A549 (cell line): Measurements from ENCODE around the gene CTCFL. TPM values are rescaled to one million over a fixed set of nuclear protein-coding genes. Genes with fewer than 3 reads are reported as not detected.

Experiments used
- ATAC-seq, 2 experiments: fragments of 200-7000 bp in 1 of 2; fragments of >200 bp in 1 of 2; cut with Nextera tagmentation in 1 of 2; cut with Tn5 transposase in 1 of 2; 3 replicates each; pipeline versions ENCODE4 v1.8.0 to v1.9.1; 2018 to 2020; ENCODE audit warnings: mild to moderate bottlenecking in 1 of 2, moderate library complexity in 1 of 2
- CTCF ChIA-PET: fragments of 300-600 bp; sonication (Branson Sonifier 250); formaldehyde crosslinking; extraction: SDS; loops from one replicate; lab custom pipeline; 2021; ENCODE audit warnings: antibody characterized with exemption, inconsistent platforms; lab: Yijun Ruan, JAX
- POLR2A ChIA-PET: fragments of 350-600 bp; formaldehyde crosslinking; extraction: SDS; loops from one replicate; lab custom pipeline; 2021; ENCODE audit warnings: antibody characterized with exemption, inconsistent platforms; lab: Yijun Ruan, JAX
- DNase-seq, 2 experiments: peaks; one replicate each; pipeline versions ENCODE4 v3.0.0 to v3.0.0-alpha.2; 2011 to 2016; ENCODE audit warnings: low read depth in 1 of 2, low spot score in 1 of 2
- FAIRE-seq: peaks from 2 replicates; lab custom pipeline; 2011; peaks lifted over from hg19 to GRCh38; lab: Jason Lieb, UNC
- H3K27ac ChIP-seq, 2 experiments: fragments of >200 bp; sonication (Bioruptor Twin); formaldehyde crosslinking; 3 replicates each; pipeline ENCODE4 v1.5.1; 2016 to 2017
- H3K4me1 ChIP-seq: fragments of >200 bp; sonication (Bioruptor Twin); formaldehyde crosslinking; 3 replicates; pipeline ENCODE4 v1.6.1; 2016
- H3K4me2 ChIP-seq: fragments of >200 bp; sonication (Bioruptor Twin); formaldehyde crosslinking; 3 replicates; pipeline ENCODE4 v1.6.1; 2016
- H3K4me3 ChIP-seq: fragments of >200 bp; sonication (Bioruptor Twin); formaldehyde crosslinking; 3 replicates; pipeline ENCODE4 v1.5.1; 2016
- H3K9me3 ChIP-seq: fragments of >200 bp; sonication (Bioruptor Twin); formaldehyde crosslinking; 3 replicates; pipeline ENCODE4 v1.6.1; 2016
- CEBPB ChIP-seq, 2 experiments: fragments of >200 bp in 1 of 2; sonication (Bioruptor Twin) in 1 of 2; formaldehyde crosslinking in 1 of 2; IDR thresholded peaks; 2 replicates each; pipeline ENCODE4 v1.6.1; 2012 to 2016
- CHD4 ChIP-seq: fragments of 200-600 bp; sonication (generic); IDR thresholded peaks from 2 replicates; pipeline ENCODE4 v1.6.1; 2016; ENCODE audit warnings: antibody characterized with exemption, mild to moderate bottlenecking, borderline replicate concordance
- CTCF ChIP-seq: fragments of >200 bp; sonication (Bioruptor Twin); formaldehyde crosslinking; IDR thresholded peaks from 3 replicates; pipeline ENCODE4 v1.5.1; 2016
- EHF ChIP-seq: fragments of 250-450 bp; sonication (Bioruptor Pico); IDR thresholded peaks from 2 replicates; pipeline ENCODE4 v1.5.0; 2020; ENCODE audit warnings: mild to moderate bottlenecking
- ELK1 ChIP-seq: fragments of 150-350 bp; IDR thresholded peaks from 2 replicates; pipeline ENCODE4 v1.6.1; 2014; ENCODE audit warnings: low read depth, mild to moderate bottlenecking, low read length
- FOSL2 ChIP-seq, 2 experiments: fragments of 450-650 bp in 1 of 2; fragments of >200 bp in 1 of 2; sonication (Bioruptor Twin) in 1 of 2; formaldehyde crosslinking; IDR thresholded peaks; 2 replicates each; pipeline versions ENCODE4 v1.5.0 to v1.6.1; 2016 to 2020; ENCODE audit warnings: mild to moderate bottlenecking in 1 of 2, moderate library complexity in 1 of 2
- FOXS1 ChIP-seq: fragments of 250-450 bp; sonication (Bioruptor Pico); IDR thresholded peaks from 2 replicates; pipeline ENCODE4 v1.5.0; 2020; ENCODE audit warnings: mild to moderate bottlenecking, moderate library complexity
- HEYL ChIP-seq: fragments of 250-450 bp; sonication (Bioruptor Pico); IDR thresholded peaks from 2 replicates; pipeline ENCODE4 v1.8.0; 2021; ENCODE audit warnings: mild to moderate bottlenecking, moderate library complexity
- HOXB5 ChIP-seq: fragments of 250-450 bp; sonication (Bioruptor Pico); IDR thresholded peaks from 2 replicates; pipeline ENCODE4 v1.5.0; 2020; ENCODE audit warnings: mild to moderate bottlenecking, moderate library complexity
- JUNB ChIP-seq: fragments of >200 bp; sonication (Bioruptor Twin); formaldehyde crosslinking; IDR thresholded peaks from 2 replicates; pipeline ENCODE4 v1.6.1; 2016
- KDM1A ChIP-seq: fragments of 200-600 bp; sonication (generic); IDR thresholded peaks from 2 replicates; pipeline ENCODE4 v1.6.1; 2016; ENCODE audit warnings: low read depth, mild to moderate bottlenecking
- NPAS2 ChIP-seq: fragments of 250-450 bp; sonication (Bioruptor Pico); IDR thresholded peaks from 2 replicates; pipeline ENCODE4 v1.8.0; 2022; ENCODE audit warnings: mild to moderate bottlenecking, moderate library complexity, borderline replicate concordance
- POLR2A ChIP-seq: IDR thresholded peaks from 2 replicates; pipeline ENCODE4 v1.6.1; 2012; ENCODE audit warnings: mild to moderate bottlenecking, low read length
- RFX5 ChIP-seq: fragments of 450-650 bp; IDR thresholded peaks from 2 replicates; pipeline ENCODE4 v1.7.1; 2014; ENCODE audit warnings: antibody characterized with exemption, mild to moderate bottlenecking, moderate library complexity
- SREBF2 ChIP-seq: fragments of 450-650 bp; IDR thresholded peaks from 2 replicates; pipeline ENCODE4 v1.6.1; 2014; ENCODE audit warnings: mild to moderate bottlenecking, moderate library complexity
- ZC3H11A ChIP-seq: fragments of 450-650 bp; IDR thresholded peaks from 2 replicates; pipeline ENCODE4 v1.6.1; 2014; ENCODE audit warnings: antibody characterized with exemption, mild to moderate bottlenecking
- ZNF302 ChIP-seq: fragments of 250-450 bp; sonication (Bioruptor Pico); IDR thresholded peaks from 2 replicates; pipeline ENCODE4 v1.9.0; 2021; ENCODE audit warnings: inconsistent platforms, mild to moderate bottlenecking, moderate library complexity
- WGBS: methylation state at CpG from one replicate; pipeline ENCODE4 v1.1.6; 2017; ENCODE audit errors: missing lambda C conversion rate; 5-methylcytosine and 5-hydroxymethylcytosine counted together
- polyA plus RNA-seq, 4 experiments: library from polyadenylated mRNA; depleted of rRNA in 3 of 4; stranded (reverse); fragments of >200 nt; fragmentation: RNase III in 1 of 4; extraction: RNeasy Plus Mini Kit Qiagen cat#74134 plus additional on column Dnase treatment in 1 of 4; gene quantifications; 2 replicates in 3 of 4; 3 replicates in 1 of 4; pipeline ENCODE4 v1.2.3, GENCODE V29; 2011 to 2017
- TF ChIP-seq, protein P1 (sequence below): fragments of 200-600 bp; sonication (generic); IDR thresholded peaks from 2 replicates; pipeline ENCODE4 v1.6.1; 2016; ENCODE audit warnings: antibody characterized with exemption, mild to moderate bottlenecking, moderate library complexity
- TF ChIP-seq, protein P2 (sequence below): fragments of >200 bp; sonication (Bioruptor Twin); formaldehyde crosslinking; IDR thresholded peaks from 2 replicates; pipeline ENCODE4 v1.6.1; 2016
- TF ChIP-seq, protein P3 (sequence below): IDR thresholded peaks from 2 replicates; pipeline ENCODE4 v1.6.1; 2012; ENCODE audit warnings: low read depth, borderline replicate concordance
- TF ChIP-seq, protein P4 (sequence below): fragments of 250-450 bp; sonication (Bioruptor Pico); IDR thresholded peaks from 2 replicates; pipeline ENCODE4 v1.5.0; 2021; ENCODE audit warnings: mild to moderate bottlenecking, moderate library complexity, borderline replicate concordance

CTCFL gene
- polyA plus RNA-seq, 2 of the 4 experiments (the other 2 are of a cell fraction), result 0.03 TPM

DNA sequence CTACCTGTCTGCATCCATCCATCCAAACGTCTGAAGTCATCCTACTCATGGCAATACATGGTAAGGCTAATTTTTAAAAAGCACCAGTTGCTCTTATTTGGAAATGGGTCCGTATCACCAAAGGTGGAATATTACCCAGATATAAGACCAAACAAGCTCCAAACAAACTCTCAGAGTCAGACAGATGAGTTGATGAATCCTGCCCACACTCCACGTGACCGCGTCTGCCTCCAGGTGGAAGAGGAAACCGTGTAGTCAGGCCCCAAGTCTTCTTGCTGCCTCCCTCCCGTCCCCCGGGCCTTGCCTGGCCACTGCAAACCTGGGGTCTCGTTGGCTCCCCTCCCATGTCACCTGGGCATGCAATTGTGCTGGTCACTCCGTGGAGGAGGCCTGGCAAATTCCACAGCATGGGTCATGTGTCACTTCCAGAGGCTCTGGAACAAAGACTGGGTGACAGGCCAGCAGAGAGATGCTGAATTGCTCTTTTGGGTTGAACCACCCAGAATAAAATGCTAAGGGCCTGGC lies 31.8 kb downstream of the CTCFL start:
- FAIRE-seq (no peak), DNase-seq (no peak), ATAC-seq (no peak)
- Histone ChIP-seq H3K27ac (no peak overlapping the region), H3K4me2 (no peak overlapping the region), H3K9me3 (no peaks in the 10 kb centered on the region), H3K4me3 (no peak overlapping the region), H3K4me1 (no peaks in the 10 kb centered on the region)
- ChIA-PET POLR2A (no interaction called here), CTCF (interaction anchor here (0.8 to 6.3 kb wide), 8 partner anchors 10 to 717 kb away, joined by 3 to 97 read pairs (median 5); no protein-coding TSS in a partner anchor)
- 52% methylated on average over 10 of the region's 10 CpGs for whole genome bisulfite sequencing
- TF ChIP-seq ZC3H11A (no peak), FOSL2 (IDR thresholded peaks at IDR 0.05) (no peak), FOSL2 (CRISPR knock-in tag; IDR thresholded peaks at IDR 0.05) (no peak), RFX5 (no peak), ELK1 (no peak), HOXB5 (no peak), CEBPB (IDR thresholded peaks at IDR 0.05) (no peak), EHF (CRISPR knock-in tag) (no peak), NPAS2 (no peak), POLR2A (no peak), FOXS1 (CRISPR knock-in tag) (no peak), CTCF (no peak)
- TF ChIP-seq, protein P1, sequence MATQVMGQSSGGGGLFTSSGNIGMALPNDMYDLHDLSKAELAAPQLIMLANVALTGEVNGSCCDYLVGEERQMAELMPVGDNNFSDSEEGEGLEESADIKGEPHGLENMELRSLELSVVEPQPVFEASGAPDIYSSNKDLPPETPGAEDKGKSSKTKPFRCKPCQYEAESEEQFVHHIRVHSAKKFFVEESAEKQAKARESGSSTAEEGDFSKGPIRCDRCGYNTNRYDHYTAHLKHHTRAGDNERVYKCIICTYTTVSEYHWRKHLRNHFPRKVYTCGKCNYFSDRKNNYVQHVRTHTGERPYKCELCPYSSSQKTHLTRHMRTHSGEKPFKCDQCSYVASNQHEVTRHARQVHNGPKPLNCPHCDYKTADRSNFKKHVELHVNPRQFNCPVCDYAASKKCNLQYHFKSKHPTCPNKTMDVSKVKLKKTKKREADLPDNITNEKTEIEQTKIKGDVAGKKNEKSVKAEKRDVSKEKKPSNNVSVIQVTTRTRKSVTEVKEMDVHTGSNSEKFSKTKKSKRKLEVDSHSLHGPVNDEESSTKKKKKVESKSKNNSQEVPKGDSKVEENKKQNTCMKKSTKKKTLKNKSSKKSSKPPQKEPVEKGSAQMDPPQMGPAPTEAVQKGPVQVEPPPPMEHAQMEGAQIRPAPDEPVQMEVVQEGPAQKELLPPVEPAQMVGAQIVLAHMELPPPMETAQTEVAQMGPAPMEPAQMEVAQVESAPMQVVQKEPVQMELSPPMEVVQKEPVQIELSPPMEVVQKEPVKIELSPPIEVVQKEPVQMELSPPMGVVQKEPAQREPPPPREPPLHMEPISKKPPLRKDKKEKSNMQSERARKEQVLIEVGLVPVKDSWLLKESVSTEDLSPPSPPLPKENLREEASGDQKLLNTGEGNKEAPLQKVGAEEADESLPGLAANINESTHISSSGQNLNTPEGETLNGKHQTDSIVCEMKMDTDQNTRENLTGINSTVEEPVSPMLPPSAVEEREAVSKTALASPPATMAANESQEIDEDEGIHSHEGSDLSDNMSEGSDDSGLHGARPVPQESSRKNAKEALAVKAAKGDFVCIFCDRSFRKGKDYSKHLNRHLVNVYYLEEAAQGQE, result no peak
- TF ChIP-seq, protein P2, sequence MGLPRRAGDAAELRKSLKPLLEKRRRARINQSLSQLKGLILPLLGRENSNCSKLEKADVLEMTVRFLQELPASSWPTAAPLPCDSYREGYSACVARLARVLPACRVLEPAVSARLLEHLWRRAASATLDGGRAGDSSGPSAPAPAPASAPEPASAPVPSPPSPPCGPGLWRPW, result no peak

DNA sequence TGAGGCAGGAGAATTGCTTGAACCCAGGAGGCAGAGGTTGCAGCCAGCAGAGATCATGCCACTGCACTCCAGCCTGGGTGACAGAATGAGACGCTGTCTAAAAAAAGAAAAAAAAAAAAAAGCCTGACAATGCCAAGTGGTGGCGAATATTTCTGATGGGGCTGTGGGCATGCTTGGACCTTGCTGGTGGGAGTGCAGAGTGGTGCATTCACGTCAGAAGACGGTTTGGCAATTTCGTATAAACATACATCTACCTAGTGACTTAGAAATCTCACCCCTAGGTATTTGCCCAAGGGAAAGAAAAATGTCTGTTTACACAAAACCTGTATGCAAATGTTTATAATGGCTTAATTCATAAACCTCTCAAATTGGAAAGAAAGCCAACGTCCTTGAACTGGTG lies 33.6 kb downstream of the CTCFL start:
- FAIRE-seq, result no peak
- TF ChIP-seq, protein P3, sequence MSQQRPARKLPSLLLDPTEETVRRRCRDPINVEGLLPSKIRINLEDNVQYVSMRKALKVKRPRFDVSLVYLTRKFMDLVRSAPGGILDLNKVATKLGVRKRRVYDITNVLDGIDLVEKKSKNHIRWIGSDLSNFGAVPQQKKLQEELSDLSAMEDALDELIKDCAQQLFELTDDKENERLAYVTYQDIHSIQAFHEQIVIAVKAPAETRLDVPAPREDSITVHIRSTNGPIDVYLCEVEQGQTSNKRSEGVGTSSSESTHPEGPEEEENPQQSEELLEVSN, result no peak
- TF ChIP-seq, protein P4, sequence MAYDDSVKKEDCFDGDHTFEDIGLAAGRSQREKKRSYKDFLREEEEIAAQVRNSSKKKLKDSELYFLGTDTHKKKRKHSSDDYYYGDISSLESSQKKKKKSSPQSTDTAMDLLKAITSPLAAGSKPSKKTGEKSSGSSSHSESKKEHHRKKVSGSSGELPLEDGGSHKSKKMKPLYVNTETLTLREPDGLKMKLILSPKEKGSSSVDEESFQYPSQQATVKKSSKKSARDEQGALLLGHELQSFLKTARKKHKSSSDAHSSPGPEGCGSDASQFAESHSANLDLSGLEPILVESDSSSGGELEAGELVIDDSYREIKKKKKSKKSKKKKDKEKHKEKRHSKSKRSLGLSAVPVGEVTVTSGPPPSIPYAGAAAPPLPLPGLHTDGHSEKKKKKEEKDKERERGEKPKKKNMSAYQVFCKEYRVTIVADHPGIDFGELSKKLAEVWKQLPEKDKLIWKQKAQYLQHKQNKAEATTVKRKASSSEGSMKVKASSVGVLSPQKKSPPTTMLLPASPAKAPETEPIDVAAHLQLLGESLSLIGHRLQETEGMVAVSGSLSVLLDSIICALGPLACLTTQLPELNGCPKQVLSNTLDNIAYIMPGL (CRISPR knock-in tag), result no peak
- TF ChIP-seq SREBF2 (no peak), RFX5 (no peak), CHD4 (no peak), KDM1A (no peak), ZNF302 (CRISPR knock-in tag) (no peak), HEYL (no peak), JUNB (no peak), FOSL2 (IDR thresholded peaks at IDR 0.05) (no peak), FOSL2 (CRISPR knock-in tag; IDR thresholded peaks at IDR 0.05) (no peak)
- TF ChIP-seq, protein P1, result no peak

More for the DNA sequence above, 33.6 kb downstream of the CTCFL start:
- DNase-seq (no peak), ATAC-seq (no peak)
- ChIA-PET CTCF (interaction anchor here (2.9 to 6.3 kb wide), 2 partner anchors 11 to 109 kb away, joined by 11 to 97 read pairs; no protein-coding TSS in a partner anchor), POLR2A (no interaction called here)
- 50% methylated on average over 6 of the region's 6 CpGs for WGBS
- Histone ChIP-seq H3K27ac (no peak overlapping the region), H3K4me3 (no peak overlapping the region), H3K4me1 (no peaks in the 10 kb centered on the region), H3K9me3 (no peaks in the 10 kb centered on the region), H3K4me2 (no peak overlapping the region)
